Right atrium auricular region (tissue), 2 donors: ENCODE data around the gene ARID3C. TPM values are rescaled to one million over a fixed set of nuclear protein-coding genes. Genes with fewer than 3 reads are reported as not detected.

ENCODE experiments used
- DNase-seq: peaks from one replicate; pipeline ENCODE4 v3.0.0-alpha.2; 2019; ENCODE audit warnings: low spot score
- H3K27ac ChIP-seq, 2 donors: fragments of 200-600 bp; sonication (generic); 1 replicate in 1 of 2; 2 replicates in 1 of 2; pipeline ENCODE4 v1.5.1; 2016 to 2019
- H3K27me3 ChIP-seq, 2 donors: fragments of 200-600 bp; sonication (generic); one replicate each; pipeline versions ENCODE4 v1.5.1 to v1.6.0; 2017 to 2019
- H3K36me3 ChIP-seq: fragments of 200-600 bp; sonication (generic); one replicate; pipeline ENCODE4 v1.5.1; 2016
- H3K4me1 ChIP-seq, 2 donors: fragments of 200-600 bp; sonication (generic); one replicate each; pipeline versions ENCODE4 v1.5.1 to v1.6.0; 2017 to 2019
- H3K4me3 ChIP-seq, 2 donors: fragments of 200-600 bp; sonication (generic); 1 replicate in 1 of 2; 2 replicates in 1 of 2; pipeline ENCODE4 v1.5.1; 2017 to 2019; ENCODE audit warnings: mild to moderate bottlenecking in 1 of 2, moderate library complexity in 1 of 2
- H3K9me3 ChIP-seq, 2 donors: fragments of 200-600 bp; sonication (generic); one replicate each; pipeline ENCODE4 v1.5.1; 2019
- total RNA-seq, 2 donors: library from RNA; depleted of rRNA; stranded (reverse); fragments of >200 nt; gene quantifications; one replicate each; pipeline ENCODE4 v1.1.0, GENCODE V29; 2016
- TF ChIP-seq, protein P1 (sequence below), 2 donors: fragments of 200-600 bp; sonication (generic); IDR thresholded peaks; one replicate each; pipeline ENCODE4 v1.5.1; 2019; ENCODE audit warnings: antibody characterized with exemption in 2 of 2

The ARID3C gene
- total RNA-seq, 2 donors from 2014 or later = not detected

DNA sequence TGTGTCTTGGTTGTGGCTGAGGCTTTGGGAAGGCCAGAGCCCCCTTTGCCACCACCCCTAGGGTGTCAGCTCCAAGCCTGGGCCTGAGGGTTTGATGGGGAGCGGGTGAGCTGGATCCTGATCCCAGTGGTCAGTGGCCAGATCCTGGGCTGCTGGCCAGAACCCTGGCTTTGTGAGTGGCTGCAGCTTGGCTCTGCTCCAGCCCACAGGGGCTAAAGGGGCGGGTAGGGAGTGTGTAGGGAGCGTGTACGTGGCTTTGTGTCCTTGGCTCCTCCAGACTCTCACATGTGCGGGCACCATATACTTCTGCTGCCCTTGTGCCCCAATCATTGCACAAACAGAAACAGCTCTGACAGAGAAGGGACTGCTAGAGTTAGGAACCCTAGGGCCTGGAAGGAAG, 21.9 kb upstream of the ARID3C start:
- Histone ChIP-seq H3K27me3 (no peaks in the 10 kb centered on the region), H3K36me3 (peaks cover 20% of the 10 kb centered on the region), H3K4me1 (peaks cover 0 to 79% of the 10 kb centered on the region in 2 donors), H3K27ac (peak overlapping the region; percentile 85 to 93), H3K4me3 (no peak overlapping the region), H3K9me3 (no peaks in the 10 kb centered on the region)
- TF ChIP-seq, protein P1, sequence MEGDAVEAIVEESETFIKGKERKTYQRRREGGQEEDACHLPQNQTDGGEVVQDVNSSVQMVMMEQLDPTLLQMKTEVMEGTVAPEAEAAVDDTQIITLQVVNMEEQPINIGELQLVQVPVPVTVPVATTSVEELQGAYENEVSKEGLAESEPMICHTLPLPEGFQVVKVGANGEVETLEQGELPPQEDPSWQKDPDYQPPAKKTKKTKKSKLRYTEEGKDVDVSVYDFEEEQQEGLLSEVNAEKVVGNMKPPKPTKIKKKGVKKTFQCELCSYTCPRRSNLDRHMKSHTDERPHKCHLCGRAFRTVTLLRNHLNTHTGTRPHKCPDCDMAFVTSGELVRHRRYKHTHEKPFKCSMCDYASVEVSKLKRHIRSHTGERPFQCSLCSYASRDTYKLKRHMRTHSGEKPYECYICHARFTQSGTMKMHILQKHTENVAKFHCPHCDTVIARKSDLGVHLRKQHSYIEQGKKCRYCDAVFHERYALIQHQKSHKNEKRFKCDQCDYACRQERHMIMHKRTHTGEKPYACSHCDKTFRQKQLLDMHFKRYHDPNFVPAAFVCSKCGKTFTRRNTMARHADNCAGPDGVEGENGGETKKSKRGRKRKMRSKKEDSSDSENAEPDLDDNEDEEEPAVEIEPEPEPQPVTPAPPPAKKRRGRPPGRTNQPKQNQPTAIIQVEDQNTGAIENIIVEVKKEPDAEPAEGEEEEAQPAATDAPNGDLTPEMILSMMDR (IDR thresholded peaks at IDR 0.05) = no peak
- no peak for DNase-seq

DNA sequence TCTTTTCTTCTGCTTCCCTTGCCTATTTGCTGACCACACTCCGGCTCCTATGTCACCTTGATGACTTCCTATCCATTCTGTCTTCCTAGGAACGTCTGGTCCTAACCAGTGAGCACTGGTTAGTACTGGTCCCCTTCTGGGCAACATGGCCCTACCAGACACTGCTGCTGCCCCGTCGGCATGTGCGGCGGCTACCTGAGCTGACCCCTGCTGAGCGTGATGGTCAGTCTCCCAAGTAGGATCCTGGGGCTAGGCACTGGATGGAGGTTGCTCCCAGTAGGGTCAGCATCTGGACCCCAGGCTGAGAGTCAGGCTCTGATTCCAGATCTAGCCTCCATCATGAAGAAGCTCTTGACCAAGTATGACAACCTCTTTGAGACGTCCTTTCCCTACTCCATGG, 19.8 kb upstream of the ARID3C start:
- no peaks in the 10 kb centered on the region for H3K27me3 ChIP-seq
- peaks cover 0 to 57% of the 10 kb centered on the region in 2 donors for H3K4me1 ChIP-seq
- peaks cover 20% of the 10 kb centered on the region for H3K36me3 ChIP-seq
- no peaks in the 10 kb centered on the region for H3K9me3 ChIP-seq
- DNase-seq = no peak
- H3K27ac ChIP-seq = no peak overlapping the region
- H3K4me3 ChIP-seq = no peak overlapping the region
- TF ChIP-seq, protein P1 (IDR thresholded peaks at IDR 0.05) = no peak

- Histone ChIP-seq H3K27ac (peak overlapping the region; percentile 84 to 87), H3K9me3 (no peaks in the 10 kb centered on the region), H3K4me1 (peaks cover 0 to 47% of the 10 kb centered on the region in 2 donors), H3K4me3 (peak overlapping the region; percentile 49 to 71), H3K36me3 (peaks cover 20% of the 10 kb centered on the region), H3K27me3 (no peaks in the 10 kb centered on the region)
- TF ChIP-seq, protein P1 (IDR thresholded peaks at IDR 0.05) = no peak
- no peak for DNase-seq
Measured at GRCh38 chr9:34647651-34648050, 18.8 kb upstream of the ARID3C start.

DNA sequence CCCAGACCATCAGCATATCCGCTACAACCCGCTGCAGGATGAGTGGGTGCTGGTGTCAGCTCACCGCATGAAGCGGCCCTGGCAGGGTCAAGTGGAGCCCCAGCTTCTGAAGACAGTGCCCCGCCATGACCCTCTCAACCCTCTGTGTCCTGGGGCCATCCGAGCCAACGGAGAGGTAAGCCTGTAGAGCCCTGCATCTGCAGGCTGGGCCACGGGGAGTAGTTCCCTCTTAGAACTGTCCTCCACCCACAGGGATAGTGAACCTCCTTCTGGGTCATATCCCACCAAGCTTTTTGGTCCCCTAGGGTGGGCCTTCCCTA, 18.2 kb upstream of the ARID3C start:
- no peaks in the 10 kb centered on the region for H3K27me3 ChIP-seq
- peak overlapping the region; percentile 84 to 87 for H3K27ac ChIP-seq
- H3K36me3 ChIP-seq = peaks cover 20% of the 10 kb centered on the region
- no peaks in the 10 kb centered on the region for H3K9me3 ChIP-seq
- peaks cover 0 to 42% of the 10 kb centered on the region in 2 donors for H3K4me1 ChIP-seq
- DNase-seq = no peak
- TF ChIP-seq, protein P1 (IDR thresholded peaks at IDR 0.05) = no peak
- H3K4me3 ChIP-seq = peak overlapping the region; percentile 49 to 71

DNA sequence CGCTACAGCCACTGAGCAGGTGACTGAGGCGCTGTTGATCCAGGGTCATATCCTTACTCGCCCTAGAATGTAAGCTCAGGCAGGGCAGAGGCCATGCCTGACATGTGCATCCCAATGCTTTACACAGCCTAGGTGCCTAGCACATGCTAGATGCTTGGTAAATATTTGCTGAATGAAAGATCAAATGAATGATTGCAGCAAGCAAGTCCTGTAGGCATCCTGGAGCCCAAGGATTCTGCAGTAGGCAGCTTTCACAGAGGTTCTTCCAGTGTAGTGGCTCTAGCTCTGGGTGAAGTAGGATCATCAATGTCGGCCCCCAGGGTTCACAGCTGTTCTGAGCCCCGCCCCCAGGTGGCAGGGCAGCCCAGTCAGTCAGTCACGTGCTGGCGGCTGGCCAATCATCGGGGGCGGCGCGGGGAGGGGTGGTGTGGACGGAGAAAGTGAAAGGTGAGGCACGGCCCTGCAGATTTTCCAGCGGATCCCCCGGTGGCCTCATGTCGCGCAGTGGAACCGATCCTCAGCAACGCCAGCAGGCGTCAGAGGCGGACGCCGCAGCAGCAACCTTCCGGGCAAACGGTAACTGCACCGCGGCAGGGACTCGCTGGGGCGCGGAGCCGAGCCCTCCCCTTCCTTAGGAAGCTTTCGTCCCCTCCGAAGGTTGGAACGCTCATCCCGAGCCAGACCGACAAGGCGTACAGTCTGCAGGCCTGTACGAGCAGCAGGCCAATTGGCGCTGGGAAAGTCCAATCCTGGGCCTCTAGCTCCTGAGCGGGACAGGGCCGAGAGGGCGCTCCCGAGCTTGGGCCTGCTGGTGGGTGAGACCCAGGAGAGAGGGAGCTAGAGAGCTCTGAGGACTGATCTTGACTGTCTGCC, 17.6 kb upstream of the ARID3C start, which contains the start of gene GALT:
Gene GALT (plus strand): TSS at position 465 of the 873 bp plus-strand sequence. CDS start 30 bp downstream, at position 495.
- Histone ChIP-seq H3K4me1 (peaks cover 0 to 38% of the 10 kb centered on the region in 2 donors), H3K27me3 (no peaks in the 10 kb centered on the region), H3K36me3 (peaks cover 20% of the 10 kb centered on the region), H3K4me3 (peak within 1 kb of the TSS; percentile 49 to 71), H3K9me3 (no peaks in the 10 kb centered on the region), H3K27ac (peak within 1 kb of the TSS; percentile 84 to 87)
- TF ChIP-seq, protein P1 (IDR thresholded peaks at IDR 0.05) = peak; percentile 35 to 56
- DNase-seq = peak; percentile 96
